Stomach smooth muscle (tissue), 2 donors: ENCODE results near the gene CD27.
A peak's percentile ranks its signal among the peaks of the same experiment; 100 is the strongest.

Experiments
- H3K27ac ChIP-seq: one replicate; pipeline ENCODE4 v1.7.0; 2013; ENCODE audit warnings: mild to moderate bottlenecking, low read length, inconsistent platforms
- H3K27me3 ChIP-seq, 2 donors: one replicate each; pipeline ENCODE4 v1.7.0; 2013; ENCODE audit warnings: low read length in 2 of 2; ENCODE audit not compliant: insufficient read depth in 2 of 2, control insufficient read depth in 1 of 2
- H3K36me3 ChIP-seq, 2 donors: one replicate each; pipeline ENCODE4 v1.7.0; 2013; ENCODE audit warnings: low read length in 2 of 2; ENCODE audit not compliant: control insufficient read depth in 2 of 2, insufficient read depth in 2 of 2
- H3K4me1 ChIP-seq: one replicate; pipeline ENCODE4 v1.7.0; 2013; ENCODE audit warnings: low read length; ENCODE audit not compliant: control insufficient read depth, insufficient read depth
- H3K4me3 ChIP-seq, 2 donors: one replicate each; pipeline ENCODE4 v1.7.0; 2013; ENCODE audit warnings: low read length in 2 of 2
- H3K9ac ChIP-seq, 2 donors: one replicate each; pipeline ENCODE4 v1.7.0; 2013; ENCODE audit warnings: low read length in 2 of 2, mild to moderate bottlenecking in 1 of 2
- H3K9me3 ChIP-seq, 2 donors: one replicate each; pipeline ENCODE4 v1.7.0; 2013; ENCODE audit warnings: low read length in 2 of 2; ENCODE audit not compliant: control insufficient read depth in 2 of 2
- donor health status: healthy.
- donor health status: Pancreatic carcinoma.

CD27 gene

DNA sequence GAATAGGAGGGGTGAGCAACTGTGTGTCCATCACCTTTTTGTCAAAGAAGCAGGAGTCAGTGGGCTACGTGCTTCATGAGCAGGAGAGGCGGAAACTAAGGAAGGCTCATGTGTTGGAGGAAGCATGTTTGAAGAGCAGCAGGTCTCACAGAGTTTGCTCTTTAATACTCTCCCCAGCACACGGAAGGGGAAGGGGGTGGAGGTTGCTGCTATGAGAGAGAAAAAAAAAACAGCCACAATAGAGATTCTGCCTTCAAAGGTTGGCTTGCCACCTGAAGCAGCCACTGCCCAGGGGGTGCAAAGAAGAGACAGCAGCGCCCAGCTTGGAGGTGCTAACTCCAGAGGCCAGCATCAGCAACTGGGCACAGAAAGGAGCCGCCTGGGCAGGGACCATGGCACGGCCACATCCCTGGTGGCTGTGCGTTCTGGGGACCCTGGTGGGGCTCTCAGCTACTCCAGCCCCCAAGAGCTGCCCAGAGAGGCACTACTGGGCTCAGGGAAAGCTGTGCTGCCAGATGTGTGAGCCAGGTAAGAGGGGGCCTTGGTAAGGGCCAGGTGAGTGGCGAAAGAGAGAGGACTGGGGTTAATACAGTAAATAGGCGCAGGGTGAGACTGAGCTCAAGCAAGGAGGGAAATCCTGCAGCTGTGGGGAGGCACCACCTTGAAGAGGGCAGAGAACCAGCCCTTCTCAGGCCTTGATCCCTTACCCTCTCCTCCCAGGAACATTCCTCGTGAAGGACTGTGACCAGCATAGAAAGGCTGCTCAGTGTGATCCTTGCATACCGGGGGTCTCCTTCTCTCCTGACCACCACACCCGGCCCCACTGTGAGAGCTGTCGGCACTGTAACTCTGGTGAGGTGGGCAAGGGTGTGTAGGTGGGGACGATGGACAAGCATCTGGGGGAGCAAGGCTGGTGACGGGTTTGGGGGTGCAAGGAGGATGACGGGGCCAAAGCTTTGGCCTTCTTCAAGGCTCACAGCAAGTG, at the start of gene CD27:
CD27 (plus strand) TSS at position 252 of the 985 bp plus-strand sequence; CDS start at position 393, 141 bp downstream.
- Histone ChIP-seq H3K4me1 (peaks cover 2% of the 10 kb centered on the region), H3K36me3 (peaks cover 20 to 32% of the 10 kb centered on the region in 2 donors), H3K9ac (no peak within 1 kb of the TSS), H3K9me3 (no peaks in the 10 kb centered on the region), H3K27ac (no peak within 1 kb of the TSS), H3K27me3 (no peaks in the 10 kb centered on the region), H3K4me3 (no peak within 1 kb of the TSS)

DNA sequence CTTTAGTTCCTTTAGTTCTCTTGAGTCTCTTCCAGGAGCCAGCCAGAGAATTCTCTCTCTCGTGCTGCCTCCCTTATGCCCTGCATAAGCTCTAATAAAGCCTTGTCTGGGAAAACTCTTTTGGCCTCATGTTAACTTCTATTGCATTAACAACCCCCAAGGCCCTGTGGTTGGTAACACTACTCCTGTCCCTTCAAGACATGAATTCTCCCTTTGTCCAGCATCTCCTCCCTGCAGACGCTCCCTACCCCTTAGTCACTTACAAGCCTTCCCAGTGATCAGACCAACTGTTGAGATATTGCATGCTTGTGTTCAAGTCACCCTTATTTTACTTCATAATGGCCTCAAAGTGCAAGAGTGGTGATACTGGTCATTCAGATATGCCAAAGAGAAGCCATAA, 48.7 kb upstream of the CD27 start:
- Histone ChIP-seq H3K4me1 (peaks cover 19% of the 10 kb centered on the region), H3K36me3 (peaks cover 3 to 5% of the 10 kb centered on the region in 2 donors), H3K9ac (no peak overlapping the region), H3K9me3 (no peaks in the 10 kb centered on the region), H3K27ac (no peak overlapping the region), H3K27me3 (no peaks in the 10 kb centered on the region), H3K4me3 (no peak overlapping the region)

DNA sequence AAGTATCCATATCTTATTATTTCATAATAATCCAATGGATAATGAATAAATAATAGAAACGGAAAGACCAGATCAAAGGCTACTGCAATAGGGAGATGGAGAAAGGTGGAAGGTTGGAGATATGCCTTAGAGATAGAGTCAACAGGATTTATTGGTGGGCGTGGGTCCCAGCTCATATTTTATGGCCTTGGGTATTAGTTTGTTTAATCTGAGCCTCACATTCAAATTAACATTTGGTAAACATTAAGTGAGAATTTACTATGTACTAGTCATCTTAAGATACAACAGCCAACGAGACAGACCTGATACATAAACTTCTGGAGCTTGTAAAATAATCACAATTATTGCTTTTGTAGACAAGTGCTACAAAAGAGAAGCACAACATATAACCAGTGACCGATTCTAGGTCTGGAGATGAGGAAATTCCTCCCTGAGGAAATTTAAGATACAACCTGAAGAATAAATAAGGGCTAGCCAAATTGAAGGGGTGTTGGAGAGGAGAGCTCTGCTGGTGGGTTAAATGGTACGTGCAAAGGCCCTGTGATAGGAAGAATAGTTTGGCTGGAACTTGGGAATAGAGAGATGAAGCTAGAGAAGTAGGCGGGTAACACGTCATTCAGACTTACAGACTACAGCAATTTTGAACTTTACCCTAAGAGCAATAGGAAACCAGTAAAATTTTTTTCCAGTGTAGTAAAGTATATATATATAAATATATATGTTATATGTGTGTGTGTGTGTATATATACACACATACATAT, 44.7 kb upstream of the CD27 start:
- Histone ChIP-seq H3K36me3 (no peaks in the 10 kb centered on the region), H3K4me3 (no peak overlapping the region), H3K9me3 (no peaks in the 10 kb centered on the region), H3K4me1 (no peaks in the 10 kb centered on the region), H3K9ac (no peak overlapping the region), H3K27ac (no peak overlapping the region), H3K27me3 (no peaks in the 10 kb centered on the region)

DNA sequence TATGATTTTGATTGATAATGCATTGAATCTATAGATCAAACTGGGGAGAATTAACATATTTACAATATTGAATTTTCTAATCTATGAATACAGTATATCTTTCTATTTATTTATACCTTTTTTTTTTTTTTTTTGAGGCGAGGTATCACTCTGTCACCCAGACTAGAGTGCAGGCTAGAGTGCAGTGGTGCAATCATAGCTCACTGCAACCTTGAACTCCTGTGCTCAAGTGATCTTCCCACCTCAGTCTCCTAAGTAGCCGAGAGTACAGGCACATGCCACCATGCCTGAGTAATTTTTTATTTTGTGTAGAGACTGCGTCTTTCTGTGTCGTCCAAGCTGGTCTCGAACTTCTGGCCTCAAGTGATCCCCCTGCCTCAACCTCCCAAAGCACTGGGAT, 40.4 kb upstream of the CD27 start:
- H3K9me3 ChIP-seq: no peaks in the 10 kb centered on the region
- no peak overlapping the region for H3K4me3 ChIP-seq
- no peaks in the 10 kb centered on the region for H3K4me1 ChIP-seq
- H3K9ac ChIP-seq: no peak overlapping the region
- H3K36me3 ChIP-seq: no peaks in the 10 kb centered on the region
- no peak overlapping the region for H3K27ac ChIP-seq
- no peaks in the 10 kb centered on the region for H3K27me3 ChIP-seq

DNA sequence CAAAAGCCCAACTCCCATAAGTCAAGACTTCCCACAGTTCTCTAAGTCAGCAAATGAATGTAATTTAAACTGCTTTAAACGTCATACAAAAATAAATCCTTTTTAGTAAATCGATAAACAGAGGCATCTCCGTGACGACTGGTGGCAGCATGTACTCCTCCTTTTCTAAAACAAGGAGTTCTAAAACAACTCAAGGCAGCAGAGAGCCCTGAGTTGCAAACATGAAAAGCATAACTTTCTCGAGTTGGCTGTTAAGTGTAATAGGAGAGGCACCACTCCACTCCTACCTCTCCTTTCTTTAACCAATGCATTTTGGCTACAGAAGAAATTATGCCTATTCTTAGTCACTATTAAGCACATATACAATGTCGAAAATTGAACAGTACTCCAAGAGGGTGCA, 38.8 kb upstream of the CD27 start:
- Histone ChIP-seq H3K27ac (no peak overlapping the region), H3K36me3 (no peaks in the 10 kb centered on the region), H3K9ac (no peak overlapping the region), H3K27me3 (no peaks in the 10 kb centered on the region), H3K4me3 (no peak overlapping the region), H3K9me3 (no peaks in the 10 kb centered on the region), H3K4me1 (no peaks in the 10 kb centered on the region)

DNA sequence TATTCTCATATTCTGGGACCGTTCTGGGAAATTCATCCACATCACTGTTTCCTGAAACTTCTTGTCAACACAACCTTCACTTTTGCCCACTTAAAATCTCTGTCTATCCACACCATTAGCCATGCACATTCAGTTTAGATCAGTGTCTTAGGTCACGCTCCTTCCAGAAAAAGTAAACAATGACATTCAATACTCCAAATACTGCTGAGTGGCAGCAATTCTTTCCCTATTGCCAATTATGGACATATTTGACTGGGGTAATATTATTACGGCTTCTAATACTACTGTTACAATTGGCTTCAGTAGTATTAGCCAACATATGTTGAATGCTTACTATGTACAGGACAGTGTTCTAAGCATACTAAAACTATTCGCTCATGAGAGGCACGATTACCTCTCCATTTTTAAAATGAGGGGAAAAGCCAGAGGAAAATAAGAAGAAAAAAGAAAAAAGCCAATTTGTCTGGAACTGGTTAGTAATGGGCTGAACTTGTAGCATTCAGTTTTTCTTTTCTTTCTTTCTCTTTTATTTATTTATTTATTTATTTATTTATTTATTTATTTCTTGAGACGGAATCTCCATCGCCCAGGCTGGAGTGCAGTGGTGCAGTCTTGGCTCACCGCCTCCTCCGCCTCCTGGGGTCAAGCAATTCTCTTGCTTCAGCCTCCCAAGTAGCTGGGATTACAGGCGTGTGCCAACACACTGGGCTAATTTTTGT, 37.4 kb upstream of the CD27 start:
- no peak overlapping the region for H3K4me3 ChIP-seq
- no peak overlapping the region for H3K9ac ChIP-seq
- no peaks in the 10 kb centered on the region for H3K36me3 ChIP-seq
- no peaks in the 10 kb centered on the region for H3K27me3 ChIP-seq
- no peaks in the 10 kb centered on the region for H3K4me1 ChIP-seq
- H3K9me3 ChIP-seq: no peaks in the 10 kb centered on the region
- no peak overlapping the region for H3K27ac ChIP-seq

DNA sequence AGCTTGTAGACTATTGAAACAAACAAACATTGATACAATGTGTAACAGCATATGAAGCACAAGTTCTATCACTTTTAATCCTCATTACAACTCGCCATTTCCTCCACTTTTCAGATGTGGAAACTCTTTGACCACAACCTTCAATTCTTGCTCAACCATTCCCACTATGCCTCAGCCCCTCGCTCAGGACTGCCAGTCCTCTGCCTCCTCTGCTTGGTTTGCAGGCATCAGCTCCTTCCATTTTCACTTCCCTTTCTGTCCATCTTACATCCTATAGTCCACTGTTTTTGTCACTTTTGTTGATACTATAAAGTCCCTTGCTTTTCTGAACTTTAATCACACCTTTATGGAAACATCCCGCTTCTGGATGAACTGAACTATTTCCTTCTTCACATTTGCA, 28.2 kb upstream of the CD27 start:
- no peak overlapping the region for H3K4me3 ChIP-seq
- H3K27ac ChIP-seq: no peak overlapping the region
- no peak overlapping the region for H3K9ac ChIP-seq
- H3K4me1 ChIP-seq: peaks cover 5% of the 10 kb centered on the region
- H3K9me3 ChIP-seq: no peaks in the 10 kb centered on the region
- H3K27me3 ChIP-seq: no peaks in the 10 kb centered on the region
- H3K36me3 ChIP-seq: peaks cover 0 to 5% of the 10 kb centered on the region in 2 donors

DNA sequence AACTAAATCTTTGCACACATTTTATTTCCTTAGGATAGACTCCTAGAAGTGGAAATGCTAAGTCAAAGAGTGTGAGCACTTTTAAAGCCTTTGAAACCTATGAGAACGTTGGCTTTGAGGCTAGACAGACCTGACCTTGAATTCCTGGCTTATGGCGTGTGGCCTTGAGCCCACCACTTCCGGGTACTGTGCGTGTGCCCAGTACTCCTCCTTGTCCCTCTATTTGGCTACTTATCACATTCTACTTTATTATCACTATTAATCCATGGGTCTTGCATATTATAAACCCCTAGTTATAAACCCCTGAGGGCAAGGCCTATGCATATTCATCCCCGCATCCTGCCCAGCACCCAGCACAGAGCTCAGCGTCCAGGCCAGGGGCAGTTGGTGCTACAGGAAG, 26.0 kb upstream of the CD27 start:
- no peaks in the 10 kb centered on the region for H3K9me3 ChIP-seq
- no peak overlapping the region for H3K9ac ChIP-seq
- H3K27ac ChIP-seq: no peak overlapping the region
- H3K27me3 ChIP-seq: no peaks in the 10 kb centered on the region
- H3K4me3 ChIP-seq: no peak overlapping the region
- peaks cover 10% of the 10 kb centered on the region for H3K4me1 ChIP-seq
- peaks cover 0 to 5% of the 10 kb centered on the region in 2 donors for H3K36me3 ChIP-seq

DNA sequence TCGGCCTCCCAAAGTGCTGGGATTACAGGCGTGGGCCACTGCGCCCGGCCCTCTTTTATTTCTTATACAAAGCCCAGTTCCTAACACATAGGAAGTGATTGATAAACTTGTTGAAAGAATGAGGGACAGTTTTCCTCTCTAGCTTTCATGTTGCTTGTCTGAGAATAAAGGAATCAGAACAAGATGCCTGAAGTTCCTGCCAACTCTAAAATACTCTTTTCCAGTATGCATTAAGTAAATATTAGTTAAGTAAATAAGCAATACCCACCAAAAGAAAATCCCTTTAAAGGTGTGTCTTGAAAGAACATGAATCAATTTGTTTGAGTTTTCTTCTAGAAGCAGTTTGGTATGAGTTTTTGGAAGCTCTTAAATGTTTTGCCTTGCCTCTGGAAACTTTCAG, 24.4 kb upstream of the CD27 start:
- Histone ChIP-seq H3K27ac (no peak overlapping the region), H3K9me3 (no peaks in the 10 kb centered on the region)

DNA sequence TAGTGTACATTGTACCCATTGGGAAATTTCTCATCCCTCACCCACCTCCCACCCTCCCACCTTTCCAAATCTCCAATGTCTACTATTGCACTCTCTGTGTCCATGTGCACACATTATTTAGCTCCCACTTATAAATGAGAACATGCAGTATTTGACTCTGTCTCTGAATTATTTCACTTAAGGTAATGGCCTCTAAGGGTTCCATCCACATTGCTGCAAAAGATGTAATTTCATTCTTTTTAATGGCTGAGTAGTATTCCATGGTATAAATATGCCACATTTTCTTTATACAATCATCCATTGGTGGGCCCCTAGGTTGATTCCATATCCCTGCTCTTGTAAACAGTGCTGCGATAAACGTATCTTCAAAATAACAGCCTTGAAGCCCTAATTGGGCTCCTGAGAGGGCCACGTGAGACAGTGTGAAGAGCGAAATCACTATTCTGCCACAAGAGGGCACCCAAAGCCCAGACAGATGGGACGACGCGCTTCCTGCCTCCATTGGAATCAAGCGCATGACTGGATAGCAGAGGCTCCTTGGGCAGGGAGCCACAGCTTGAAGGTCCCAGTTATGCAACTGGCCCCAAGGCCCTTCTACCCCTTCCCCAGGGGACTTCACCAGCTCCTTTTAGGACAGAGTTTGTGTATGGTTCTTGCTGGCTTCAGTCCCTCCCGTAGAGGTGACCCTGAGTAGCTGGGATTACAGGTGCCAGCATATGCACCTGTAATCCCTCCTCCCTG, 21.3 kb upstream of the CD27 start:
- Histone ChIP-seq H3K27me3 (no peaks in the 10 kb centered on the region), H3K4me3 (peak overlapping the region; percentile 9 to 47), H3K27ac (no peak overlapping the region), H3K36me3 (no peaks in the 10 kb centered on the region), H3K4me1 (peaks cover 13% of the 10 kb centered on the region), H3K9me3 (no peaks in the 10 kb centered on the region), H3K9ac (peak overlapping the region; percentile 13 to 47)

More for the DNA sequence above, 24.4 kb upstream of the CD27 start:
- no peaks in the 10 kb centered on the region for H3K27me3 ChIP-seq
- no peak overlapping the region for H3K9ac ChIP-seq
- H3K36me3 ChIP-seq: no peaks in the 10 kb centered on the region
- peaks cover 13% of the 10 kb centered on the region for H3K4me1 ChIP-seq
- no peak overlapping the region for H3K4me3 ChIP-seq
